ENCODE results near the gene RASAL3. TPM values are rescaled to one million over a fixed set of nuclear protein-coding genes. Genes with fewer than 3 reads are reported as not detected.

The RASAL3 gene
- total RNA-seq, 1 donor from 2014 or later = not detected

- Mint-ChIP-seq H3K4me1 (ENCODE audit: unreplicated experiment) (peaks cover 2% of the 10 kb centered on the region), H3K4me3 (ENCODE audit: unreplicated experiment) (no peak overlapping the region), H3K36me3 (ENCODE audit: unreplicated experiment) (no peaks in the 10 kb centered on the region)
Measured at GRCh38 chr19:15439821-15440641, 24.3 kb downstream of the RASAL3 start.

GRCh38 chr19:15439078-15439799 lies 25.1 kb downstream of the RASAL3 start:
- TF ChIP-seq CTCF (IDR thresholded peaks at IDR 0.05) = no peak

More at GRCh38 chr19:15439821-15440641, 24.3 kb downstream of the RASAL3 start:
- DNase-seq (ENCODE audit: extremely low spot score, unreplicated experiment) = no peak
- Mint-ChIP-seq H3K27me3 (ENCODE audit: unreplicated experiment) (no peaks in the 10 kb centered on the region), H3K27ac (ENCODE audit: unreplicated experiment) (no peak overlapping the region), H3K9me3 (ENCODE audit: unreplicated experiment) (no peaks in the 10 kb centered on the region)
- no peak for TF ChIP-seq CTCF (IDR thresholded peaks at IDR 0.05)

GRCh38 chr19:15438577-15438976 lies 25.8 kb downstream of the RASAL3 start:
- H3K27me3 Mint-ChIP-seq (ENCODE audit: unreplicated experiment) = no peaks in the 10 kb centered on the region
- DNase-seq (ENCODE audit: extremely low spot score, unreplicated experiment) = no peak
- H3K27ac Mint-ChIP-seq (ENCODE audit: unreplicated experiment) = no peak overlapping the region
- no peaks in the 10 kb centered on the region for H3K9me3 Mint-ChIP-seq (ENCODE audit: unreplicated experiment)
- no peaks in the 10 kb centered on the region for H3K36me3 Mint-ChIP-seq (ENCODE audit: unreplicated experiment)
- peaks cover 2% of the 10 kb centered on the region for H3K4me1 Mint-ChIP-seq (ENCODE audit: unreplicated experiment)
- TF ChIP-seq CTCF (IDR thresholded peaks at IDR 0.05) = no peak
- no peak overlapping the region for H3K4me3 Mint-ChIP-seq (ENCODE audit: unreplicated experiment)

More at GRCh38 chr19:15439078-15439799, 25.1 kb downstream of the RASAL3 start:
- Mint-ChIP-seq H3K4me3 (ENCODE audit: unreplicated experiment) (no peak overlapping the region), H3K27me3 (ENCODE audit: unreplicated experiment) (no peaks in the 10 kb centered on the region), H3K4me1 (ENCODE audit: unreplicated experiment) (peaks cover 2% of the 10 kb centered on the region), H3K36me3 (ENCODE audit: unreplicated experiment) (no peaks in the 10 kb centered on the region), H3K27ac (ENCODE audit: unreplicated experiment) (no peak overlapping the region), H3K9me3 (ENCODE audit: unreplicated experiment) (no peaks in the 10 kb centered on the region)
- DNase-seq (ENCODE audit: extremely low spot score, unreplicated experiment) = no peak

GRCh38 chr19:15438124-15438496 lies 26.2 kb downstream of the RASAL3 start:
- H3K27me3 Mint-ChIP-seq (ENCODE audit: unreplicated experiment) = no peaks in the 10 kb centered on the region
- H3K9me3 Mint-ChIP-seq (ENCODE audit: unreplicated experiment) = no peaks in the 10 kb centered on the region
- no peak overlapping the region for H3K27ac Mint-ChIP-seq (ENCODE audit: unreplicated experiment)
- no peak for DNase-seq (ENCODE audit: extremely low spot score, unreplicated experiment)
- peaks cover 7% of the 10 kb centered on the region for H3K4me1 Mint-ChIP-seq (ENCODE audit: unreplicated experiment)
- H3K36me3 Mint-ChIP-seq (ENCODE audit: unreplicated experiment) = no peaks in the 10 kb centered on the region
- no peak for TF ChIP-seq CTCF (IDR thresholded peaks at IDR 0.05)
- no peak overlapping the region for H3K4me3 Mint-ChIP-seq (ENCODE audit: unreplicated experiment)
